Inflammatory macrophage treated with lipopolysaccharide for 4 hours (primary cell): ENCODE data around the gene ADAMTS12.

Source experiments
- DNase-seq: peaks from one replicate; pipeline ENCODE4 v3.0.0-alpha.2; 2020

ADAMTS12 gene

GRCh38 chr5:33639474-33639873 is 252.3 kb downstream of the ADAMTS12 start:
- no peak for DNase-seq

GRCh38 chr5:33637011-33637410 is 254.8 kb downstream of the ADAMTS12 start:
- no peak for DNase-seq

- DNase-seq: no peak
Measured at GRCh38 chr5:33635582-33635981, 256.2 kb downstream of the ADAMTS12 start.

GRCh38 chr5:33633699-33634098 is 258.1 kb downstream of the ADAMTS12 start:
- no peak for DNase-seq

- no peak for DNase-seq
Measured at GRCh38 chr5:33631786-33632185, 260.0 kb downstream of the ADAMTS12 start.

GRCh38 chr5:33631139-33631538 is 260.7 kb downstream of the ADAMTS12 start:
- no peak for DNase-seq

GRCh38 chr5:33629999-33630398 is 261.8 kb downstream of the ADAMTS12 start:
- DNase-seq: no peak

- no peak for DNase-seq
Measured at GRCh38 chr5:33628796-33629195, 263.0 kb downstream of the ADAMTS12 start.

- DNase-seq: no peak
Measured at GRCh38 chr5:33621514-33621913, 270.3 kb downstream of the ADAMTS12 start.

GRCh38 chr5:33614039-33614438 is 277.8 kb downstream of the ADAMTS12 start:
- DNase-seq: no peak

GRCh38 chr5:33612386-33612785 is 279.4 kb downstream of the ADAMTS12 start:
- DNase-seq: no peak

- no peak for DNase-seq
Measured at GRCh38 chr5:33611877-33612276, 279.9 kb downstream of the ADAMTS12 start.

GRCh38 chr5:33608344-33609041 is 283.3 kb downstream of the ADAMTS12 start:
- no peak for DNase-seq

- no peak for DNase-seq
Measured at GRCh38 chr5:33604503-33604902, 287.3 kb downstream of the ADAMTS12 start.

- DNase-seq: no peak
Measured at GRCh38 chr5:33601881-33602280, 289.9 kb downstream of the ADAMTS12 start.

- DNase-seq: no peak
Measured at GRCh38 chr5:33595303-33595702, 296.5 kb downstream of the ADAMTS12 start.

GRCh38 chr5:33594006-33594405 is 297.8 kb downstream of the ADAMTS12 start:
- DNase-seq: no peak

- DNase-seq: no peak
Measured at GRCh38 chr5:33592245-33592644, 299.5 kb downstream of the ADAMTS12 start.

- peak; percentile 2 for DNase-seq
Measured at GRCh38 chr5:33588654-33589372, 303.0 kb downstream of the ADAMTS12 start.

GRCh38 chr5:33583332-33583731 is 308.5 kb downstream of the ADAMTS12 start:
- DNase-seq: no peak

GRCh38 chr5:33582417-33582816 is 309.4 kb downstream of the ADAMTS12 start:
- DNase-seq: no peak

- DNase-seq: no peak
Measured at GRCh38 chr5:33579789-33580188, 312.0 kb downstream of the ADAMTS12 start.

- DNase-seq: no peak
Measured at GRCh38 chr5:33579152-33579551, 312.6 kb downstream of the ADAMTS12 start.

GRCh38 chr5:33576726-33577590 is 314.8 kb downstream of the ADAMTS12 start:
- no peak for DNase-seq
